GM12878 (cell line): ENCODE results near the gene PRKCZ. TPM values are rescaled to one million over a fixed set of nuclear protein-coding genes. Genes with fewer than 3 reads are reported as not detected.

ENCODE experiments used
- ATAC-seq: fragments of 200-7000 bp; cut with Tn5 transposase; 3 replicates; pipeline ENCODE4 v1.9.1; 2020; ENCODE audit warnings: mild to moderate bottlenecking, moderate library complexity
- BruUV-seq: library from RNA; stranded (reverse); fragments of 400-500 nt; replicated peaks from 2 replicates; lab custom pipeline; 2021; lab: Mats Ljungman, UMichigan
- CTCF ChIA-PET: fragments of 300-600 bp; sonication (Branson Sonifier 250); formaldehyde crosslinking; extraction: SDS; loops from one replicate; lab custom pipeline; 2021; ENCODE audit warnings: inconsistent platforms; lab: Yijun Ruan, JAX
- POLR2A ChIA-PET: fragments of 350-600 bp; formaldehyde crosslinking; extraction: SDS; loops from one replicate; lab custom pipeline; 2021; ENCODE audit warnings: inconsistent platforms; lab: Charles Lee
- RAD21 ChIA-PET: fragments of 300-600 bp; sonication (Branson Sonifier 250); formaldehyde crosslinking; loops from one replicate; lab custom pipeline; 2023; ENCODE audit warnings: antibody characterized with exemption; ENCODE audit not compliant: unreplicated experiment; lab: Charles Lee
- SMC1A ChIA-PET: fragments of 300-600 bp; sonication (Branson Sonifier 250); formaldehyde crosslinking; loops from one replicate; lab custom pipeline; 2023; ENCODE audit not compliant: unreplicated experiment, uncharacterized antibody; lab: Charles Lee
- DNase-seq: peaks from one replicate; pipeline ENCODE4 v3.0.0-alpha.2; 2011; ENCODE audit warnings: low read depth, low spot score
- FAIRE-seq: peaks from 3 replicates; lab custom pipeline; 2011; peaks lifted over from hg19 to GRCh38; lab: Jason Lieb, UNC
- H2AFZ ChIP-seq: 2 replicates; pipeline ENCODE4 v1.6.0; 2011; ENCODE audit warnings: low read depth, low read length, control low read depth; ENCODE audit not compliant: control insufficient read depth
- H3K27ac ChIP-seq: 2 replicates; pipeline ENCODE4 v1.5.1; 2011; ENCODE audit warnings: control low read depth; ENCODE audit not compliant: control insufficient read depth, insufficient read depth
- H3K27me3 ChIP-seq, 2 experiments: replicated peaks in 1 of 2; 2 replicates each; pipeline versions ENCODE4 v1.6.0 to v1.6.1; 2011; ENCODE audit warnings: low read length in 1 of 2; ENCODE audit not compliant: control insufficient read depth in 2 of 2, insufficient read depth in 2 of 2
- H3K36me3 ChIP-seq, 2 experiments: 2 replicates each; pipeline ENCODE4 v1.5.1; 2011; ENCODE audit warnings: low read length in 1 of 2; ENCODE audit not compliant: control insufficient read depth in 2 of 2, insufficient read depth in 2 of 2
- H3K4me1 ChIP-seq: 2 replicates; pipeline ENCODE4 v1.6.1; 2011; ENCODE audit warnings: mild to moderate bottlenecking, low read length, moderate library complexity, mixed read lengths; ENCODE audit not compliant: control insufficient read depth, insufficient read depth
- H3K4me2 ChIP-seq: 2 replicates; pipeline ENCODE4 v1.6.0; 2011; ENCODE audit warnings: control low read depth; ENCODE audit not compliant: control insufficient read depth, insufficient read depth
- H3K4me3 ChIP-seq: fragments of 200-600 bp; sonication (generic); 2 replicates; pipeline ENCODE4 v1.5.1; 2016
- H3K79me2 ChIP-seq: 2 replicates; pipeline ENCODE4 v1.6.0; 2011; ENCODE audit warnings: low read length; ENCODE audit not compliant: control insufficient read depth, insufficient read depth
- H3K9ac ChIP-seq: 2 replicates; pipeline ENCODE4 v1.8.0; 2011; ENCODE audit warnings: low read length, control low read depth, mixed read lengths; ENCODE audit not compliant: control insufficient read depth, insufficient read depth
- H3K9me3 ChIP-seq: replicated peaks from 3 replicates; pipeline ENCODE4 v1.5.1; 2011; ENCODE audit warnings: mild to moderate bottlenecking, low read length; ENCODE audit not compliant: control insufficient read depth, insufficient read depth
- H4K20me1 ChIP-seq: 2 replicates; pipeline ENCODE4 v1.6.0; 2011; ENCODE audit not compliant: control insufficient read depth, insufficient read depth
- CBX3 ChIP-seq: fragments of 200-600 bp; sonication (generic); IDR thresholded peaks from 2 replicates; pipeline ENCODE4 v1.6.1; 2016; ENCODE audit warnings: low read depth, borderline replicate concordance
- FOS ChIP-seq: IDR thresholded peaks from 3 replicates; pipeline ENCODE4 v1.6.1; 2011; ENCODE audit warnings: borderline replicate concordance; ENCODE audit not compliant: insufficient read length; ENCODE audit errors: extremely low read depth
- IRF5 ChIP-seq: fragments of 450-650 bp; IDR thresholded peaks from 2 replicates; pipeline ENCODE4 v1.6.1; 2017; ENCODE audit warnings: borderline replicate concordance
- MTA2 ChIP-seq: fragments of 450-650 bp; IDR thresholded peaks from 2 replicates; pipeline ENCODE4 v1.6.1; 2016; ENCODE audit warnings: low read depth, mild to moderate bottlenecking, moderate library complexity
- RAD51 ChIP-seq: fragments of 450-650 bp; IDR thresholded peaks from 2 replicates; pipeline ENCODE4 v1.6.1; 2016; ENCODE audit warnings: moderate library complexity, mild to moderate bottlenecking, inconsistent platforms
- SPI1 ChIP-seq: IDR thresholded peaks from 2 replicates; pipeline ENCODE4 v1.6.1; 2011; ENCODE audit warnings: low read depth, mild to moderate bottlenecking, low read length, moderate library complexity, borderline replicate concordance; ENCODE audit not compliant: insufficient read depth
- SREBF2 ChIP-seq: IDR thresholded peaks from 2 replicates; pipeline ENCODE4 v1.6.1; 2012; ENCODE audit warnings: mild to moderate bottlenecking, low read length
- TAF1 ChIP-seq: IDR thresholded peaks from 2 replicates; pipeline ENCODE4 v1.6.1; 2011; ENCODE audit warnings: mild to moderate bottlenecking, low read depth, low read length, borderline replicate concordance
- USF2 ChIP-seq: IDR thresholded peaks from 2 replicates; pipeline ENCODE4 v1.6.1; 2011; ENCODE audit warnings: low read depth, low read length, improper control_type of control experiment, borderline replicate concordance
- ZBTB11 ChIP-seq: fragments of 450-650 bp; formaldehyde crosslinking; IDR thresholded peaks from 2 replicates; pipeline ENCODE4 v1.5.0; 2022; ENCODE audit warnings: mild to moderate bottlenecking, missing genetic modification characterization
- ZBTB33 ChIP-seq: fragments of 450-650 bp; IDR thresholded peaks from 2 replicates; pipeline ENCODE4 v1.6.1; 2017; ENCODE audit warnings: mild to moderate bottlenecking
- WGBS: methylation state at CpG from one replicate; pipeline ENCODE4 v1.1.6; 2016; ENCODE audit warnings: low lambda C conversion rate; ENCODE audit not compliant: insufficient replicate concordance, insufficient coverage; ENCODE audit errors: missing lambda C conversion rate; 5-methylcytosine and 5-hydroxymethylcytosine counted together
- in situ Hi-C: fragments of 300-500 bp; cut with MboI; formaldehyde crosslinking; loops from 9 replicates; pipeline ENCODE4 v1.14.3; 2018; ENCODE audit warnings: mixed read lengths
- intact Hi-C: fragments of 100-400 bp; cut with micrococcal nuclease; formaldehyde crosslinking; loops from one replicate; pipeline ENCODE4 v1.14.2; 2022; ENCODE audit not compliant: unreplicated experiment
- polyA plus RNA-seq, 11 experiments: library from polyadenylated mRNA; depleted of rRNA in 4 of 11; unstranded in 6 of 11; stranded (reverse) in 5 of 11; fragments of >200 nt; fragmentation: Nextera tagmentation in 4 of 11; fragmentation: Illumina TruSeq in 1 of 11; extraction: Ambion mirVana in 4 of 11; extraction: Trizol in 1 of 11; gene quantifications; 1 replicate in 1 of 11; 2 replicates in 10 of 11; pipeline versions ENCODE4 v1.2.1 to v1.2.3, GENCODE V29; 2011 to 2016; ENCODE audit warnings: inconsistent platforms in 2 of 11, missing spikeins in 2 of 11, low read depth in 1 of 11
- total RNA-seq, 4 experiments: library from RNA; depleted of rRNA in 3 of 4; stranded (reverse); fragments of >200 nt in 3 of 4; fragmentation: Illumina TruSeq in 1 of 4; extraction: Trizol in 1 of 4; gene quantifications; 2 replicates each; pipeline versions ENCODE4 v1.2.1 to v1.2.3, GENCODE V29; 2013 to 2021

The PRKCZ gene
- total and polyA plus RNA-seq, 10 of the 15 experiments (the other 5 are each of a cell fraction or from before 2014, with no cell fraction given): 0.05 to 1.9 (median 0.64) TPM; not detected in 1

DNA sequence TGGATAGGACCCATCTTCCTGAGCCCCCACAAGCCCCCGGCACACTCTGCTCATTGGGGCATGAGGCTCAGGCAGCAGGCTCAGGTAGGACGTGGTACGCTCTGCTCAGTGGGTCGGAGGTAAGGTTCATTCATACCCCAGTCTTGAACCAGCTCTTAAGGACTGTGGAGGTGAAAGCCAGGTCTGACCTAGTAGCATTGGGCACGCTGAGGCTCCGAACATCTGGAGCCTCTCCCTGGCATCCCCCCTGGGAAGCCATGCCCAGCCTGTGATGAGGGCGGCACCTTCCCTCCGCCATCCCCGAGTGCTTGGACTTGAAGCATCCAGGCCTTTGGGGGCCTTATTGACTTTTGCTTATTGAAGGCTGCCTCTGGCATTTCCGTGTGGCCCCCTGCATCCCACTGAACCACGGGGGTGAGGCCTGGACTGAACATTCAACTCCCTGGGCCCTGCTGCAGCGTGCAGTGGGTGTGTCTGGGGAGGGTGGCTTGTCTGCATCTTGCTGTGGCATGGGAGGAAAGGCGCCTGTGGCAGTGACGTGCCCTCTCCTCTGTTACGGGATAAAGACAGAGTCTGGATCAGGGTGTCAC, 94.4 kb downstream of the PRKCZ start (continued):
- TF ChIP-seq MTA2: no peak
- TF ChIP-seq SPI1: no peak
- TF ChIP-seq USF2: no peak
- TF ChIP-seq FOS: no peak

DNA sequence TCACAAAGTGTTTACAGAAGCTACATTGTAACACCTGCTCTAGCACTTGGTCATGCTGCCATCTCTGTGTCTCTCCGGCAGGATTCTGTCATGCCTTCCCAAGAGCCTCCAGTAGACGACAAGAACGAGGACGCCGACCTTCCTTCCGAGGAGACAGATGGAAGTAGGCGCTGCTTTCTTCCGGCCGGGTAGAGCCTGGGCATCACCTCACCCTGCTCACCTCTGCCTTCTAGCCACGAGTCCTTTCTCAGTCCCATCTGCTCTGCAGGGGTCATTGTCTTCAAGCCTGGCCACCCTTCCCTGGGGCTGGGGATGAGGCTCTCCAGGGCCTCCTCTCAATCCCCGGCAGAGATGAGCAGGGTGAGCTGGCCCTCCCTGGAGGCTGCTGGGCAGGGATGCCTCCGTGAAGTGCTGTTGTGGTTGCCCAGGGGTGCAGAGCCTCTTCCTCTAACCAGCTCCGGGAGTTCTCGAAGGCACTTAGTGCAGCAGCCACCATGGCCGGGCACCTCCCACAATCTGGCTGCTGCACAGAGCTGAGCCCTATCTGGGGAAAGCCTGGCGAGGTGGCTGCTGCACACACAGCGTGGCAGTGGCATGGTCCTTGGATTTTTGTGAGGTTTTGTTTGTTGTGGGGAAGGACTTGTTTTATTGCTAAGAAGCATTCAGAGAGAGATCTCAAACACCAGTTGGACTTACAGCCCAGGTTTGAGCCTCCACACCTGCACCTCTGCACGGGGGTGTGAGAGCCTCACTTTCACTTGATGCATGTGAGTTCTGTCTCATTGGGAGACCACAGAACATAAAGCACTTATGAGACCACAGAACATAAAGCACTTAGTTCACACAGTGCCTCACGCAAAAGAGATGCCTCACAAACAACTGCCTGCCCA, 96.0 kb downstream of the PRKCZ start:
- Histone ChIP-seq H3K9me3 (no peaks in the 10 kb centered on the region), H3K9ac (no peak overlapping the region), H3K4me3 (no peak overlapping the region), H3K79me2 (no peaks in the 10 kb centered on the region), H3K4me2 (no peak overlapping the region), H3K4me1 (no peaks in the 10 kb centered on the region), H3K27me3 (no peaks in the 10 kb centered on the region), H2AFZ (no peak overlapping the region), H3K36me3 (no peaks in the 10 kb centered on the region), H3K27ac (no peak overlapping the region), H4K20me1 (no peaks in the 10 kb centered on the region)
- RAD21 ChIA-PET: no interaction called here
- no TSS peak for BruUV-seq
- SMC1A ChIA-PET: no interaction called here
- POLR2A ChIA-PET: no interaction called here
- 71% methylated on average over 16 of the region's 19 CpGs for WGBS
- ATAC-seq: no peak
- no peak for FAIRE-seq
- in situ Hi-C loops: no loop called here
- intact Hi-C loops: no loop called here
- CTCF ChIA-PET: interaction anchor here (1.0 kb wide), 1 partner anchor 28 kb away, joined by 3 read pairs; no protein-coding TSS in a partner anchor
- DNase-seq: no peak
- no peak for TF ChIP-seq TAF1
- no peak for TF ChIP-seq ZBTB33
- no peak for TF ChIP-seq ZBTB11
- no peak for TF ChIP-seq SREBF2
- TF ChIP-seq CBX3: no peak
- TF ChIP-seq IRF5: no peak
- TF ChIP-seq RAD51: no peak
